Kidney (tissue), 14 donors: ENCODE measurements around the gene ZNF436. TPM values are rescaled to one million over a fixed set of nuclear protein-coding genes. Genes with fewer than 3 reads are reported as not detected.

ENCODE experiments used
- DNase-seq, 5 donors: peaks; one replicate each; pipeline ENCODE4 v3.0.0-alpha.2; 2013 to 2020
- FAIRE-seq: peaks from 2 replicates; lab custom pipeline; 2012; peaks lifted over from hg19 to GRCh38; lab: Jason Lieb, UNC
- H3K27ac ChIP-seq, 2 donors: one replicate each; pipeline ENCODE4 v1.7.0; 2013; ENCODE audit warnings: low read depth in 2 of 2, low read length in 2 of 2, inconsistent platforms in 1 of 2
- H3K27me3 ChIP-seq: one replicate; pipeline ENCODE4 v1.7.1; 2013; ENCODE audit warnings: low read length, inconsistent platforms; ENCODE audit not compliant: control insufficient read depth, insufficient read depth
- H3K36me3 ChIP-seq, 3 donors: one replicate each; pipeline versions ENCODE4 v1.7.0 to v1.7.1; 2013; ENCODE audit warnings: low read length in 3 of 3, control low read depth in 1 of 3, inconsistent platforms in 1 of 3; ENCODE audit not compliant: insufficient read depth in 3 of 3, control insufficient read depth in 2 of 3
- H3K4me1 ChIP-seq, 3 donors: one replicate each; pipeline versions ENCODE4 v1.7.0 to v1.7.1; 2013; ENCODE audit warnings: low read length in 3 of 3, inconsistent platforms in 1 of 3, low read depth in 1 of 3; ENCODE audit not compliant: control insufficient read depth in 2 of 3, insufficient read depth in 2 of 3
- H3K4me3 ChIP-seq, 3 donors: one replicate each; pipeline versions ENCODE4 v1.7.0 to v1.8.1; 2013; ENCODE audit warnings: low read length in 3 of 3, control low read depth in 1 of 3, inconsistent platforms in 1 of 3
- H3K9ac ChIP-seq, 3 donors: one replicate each; pipeline versions ENCODE4 v1.7.0 to v1.7.1; 2013; ENCODE audit warnings: low read length in 3 of 3, control low read depth in 1 of 3, inconsistent platforms in 1 of 3
- H3K9me3 ChIP-seq, 3 donors: one replicate each; pipeline versions ENCODE4 v1.7.0 to v1.7.1; 2013; ENCODE audit warnings: low read length in 3 of 3, control low read depth in 1 of 3, inconsistent platforms in 1 of 3; ENCODE audit not compliant: control insufficient read depth in 2 of 3, insufficient read depth in 1 of 3
- intact Hi-C: fragments of 100-400 bp; cut with DNase I; formaldehyde crosslinking; loops from one replicate; pipeline ENCODE4 v1.11.1; 2022
- polyA plus RNA-seq: library from polyadenylated mRNA; stranded (reverse); fragments of 350-450 nt; fragmentation: Illumina TruSeq; extraction: RNeasy Lipid Tissue Mini Kit (QIAGEN cat#74804); gene quantifications from one replicate; pipeline ENCODE4 v1.2.3, GENCODE V29; 2014; ENCODE audit warnings: low read depth, low replicate concordance; ENCODE audit not compliant: insufficient read depth
- total RNA-seq: library from RNA; stranded (reverse); fragmentation: NEBNext Ultra II Directional; extraction: Animal tissue kit (Norgen Biotek cat#: 25700); gene quantifications from one replicate; pipeline ENCODE4 v1.2.1, GENCODE V29; 2021
- TF ChIP-seq, protein P1 (sequence below): IDR thresholded peaks from 3 replicates; pipeline ENCODE4 v1.5.1; 2012; ENCODE audit warnings: mild to moderate bottlenecking, moderate library complexity, borderline replicate concordance; ENCODE audit not compliant: insufficient read depth; ENCODE audit errors: extremely low read depth
- donor health status: control.
- donor health status: control.
- donor health status: control.
- donor health status: control.
- donor health status: control.
- donor health status: DM: yes; HTN: yes; CAD: no.
- donor health status: Normal renal cell carcinoma (clear cell type).

Gene ZNF436
- total and polyA plus RNA-seq, 2 donors from 2014 or later = 4.6 to 19.8 TPM

DNA sequence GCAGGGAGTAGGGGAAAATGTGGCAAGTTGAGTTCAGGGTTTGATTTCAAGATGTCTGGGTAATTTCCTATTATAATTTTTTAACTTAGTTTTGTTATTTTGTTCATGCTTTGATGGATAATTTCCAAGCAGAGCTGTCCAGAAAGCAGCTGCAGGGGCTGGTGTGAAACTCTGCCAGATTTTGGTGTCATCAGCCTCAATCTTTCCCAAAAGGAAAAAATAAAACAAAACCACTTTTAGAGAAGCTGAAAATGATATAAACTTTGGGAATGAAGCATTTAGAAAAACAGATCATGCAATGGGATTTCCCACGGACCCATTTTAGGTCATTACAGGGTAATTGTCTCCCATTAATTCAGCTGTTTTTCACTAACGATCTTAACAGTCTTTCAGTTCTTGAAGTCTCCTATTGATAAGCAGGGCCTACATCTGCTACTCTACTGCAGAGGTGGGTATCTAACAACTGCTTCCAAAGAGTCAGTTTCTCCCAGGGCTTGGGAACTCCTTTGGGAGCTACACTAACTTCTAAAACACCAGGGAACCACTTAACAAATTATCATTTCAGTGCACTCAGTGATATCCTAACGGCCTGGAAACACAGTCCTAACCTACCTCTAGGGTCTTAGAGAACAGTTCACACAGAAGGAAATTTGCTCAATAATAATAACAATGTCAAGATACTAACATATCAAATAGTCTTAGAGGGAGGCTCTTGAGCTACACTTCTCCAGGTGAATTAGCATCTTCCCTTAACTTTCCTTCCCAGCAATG lies 12.3 kb downstream of the ZNF436 start:
- TF ChIP-seq, protein P1, sequence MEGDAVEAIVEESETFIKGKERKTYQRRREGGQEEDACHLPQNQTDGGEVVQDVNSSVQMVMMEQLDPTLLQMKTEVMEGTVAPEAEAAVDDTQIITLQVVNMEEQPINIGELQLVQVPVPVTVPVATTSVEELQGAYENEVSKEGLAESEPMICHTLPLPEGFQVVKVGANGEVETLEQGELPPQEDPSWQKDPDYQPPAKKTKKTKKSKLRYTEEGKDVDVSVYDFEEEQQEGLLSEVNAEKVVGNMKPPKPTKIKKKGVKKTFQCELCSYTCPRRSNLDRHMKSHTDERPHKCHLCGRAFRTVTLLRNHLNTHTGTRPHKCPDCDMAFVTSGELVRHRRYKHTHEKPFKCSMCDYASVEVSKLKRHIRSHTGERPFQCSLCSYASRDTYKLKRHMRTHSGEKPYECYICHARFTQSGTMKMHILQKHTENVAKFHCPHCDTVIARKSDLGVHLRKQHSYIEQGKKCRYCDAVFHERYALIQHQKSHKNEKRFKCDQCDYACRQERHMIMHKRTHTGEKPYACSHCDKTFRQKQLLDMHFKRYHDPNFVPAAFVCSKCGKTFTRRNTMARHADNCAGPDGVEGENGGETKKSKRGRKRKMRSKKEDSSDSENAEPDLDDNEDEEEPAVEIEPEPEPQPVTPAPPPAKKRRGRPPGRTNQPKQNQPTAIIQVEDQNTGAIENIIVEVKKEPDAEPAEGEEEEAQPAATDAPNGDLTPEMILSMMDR = no peak
- H3K9me3 ChIP-seq = peaks cover 14 to 29% (median 14%) of the 10 kb centered on the region in 3 donors
- no peaks in the 10 kb centered on the region for H3K27me3 ChIP-seq
- intact Hi-C loops = no loop called here
- H3K9ac ChIP-seq = no peak overlapping the region
- H3K36me3 ChIP-seq = peaks cover 10 to 16% (median 15%) of the 10 kb centered on the region in 3 donors
- FAIRE-seq (no peak), DNase-seq (no peak)
- H3K4me1 ChIP-seq = no peaks in the 10 kb centered on the region
- no peak overlapping the region for H3K27ac ChIP-seq
- H3K4me3 ChIP-seq = no peak overlapping the region

DNA sequence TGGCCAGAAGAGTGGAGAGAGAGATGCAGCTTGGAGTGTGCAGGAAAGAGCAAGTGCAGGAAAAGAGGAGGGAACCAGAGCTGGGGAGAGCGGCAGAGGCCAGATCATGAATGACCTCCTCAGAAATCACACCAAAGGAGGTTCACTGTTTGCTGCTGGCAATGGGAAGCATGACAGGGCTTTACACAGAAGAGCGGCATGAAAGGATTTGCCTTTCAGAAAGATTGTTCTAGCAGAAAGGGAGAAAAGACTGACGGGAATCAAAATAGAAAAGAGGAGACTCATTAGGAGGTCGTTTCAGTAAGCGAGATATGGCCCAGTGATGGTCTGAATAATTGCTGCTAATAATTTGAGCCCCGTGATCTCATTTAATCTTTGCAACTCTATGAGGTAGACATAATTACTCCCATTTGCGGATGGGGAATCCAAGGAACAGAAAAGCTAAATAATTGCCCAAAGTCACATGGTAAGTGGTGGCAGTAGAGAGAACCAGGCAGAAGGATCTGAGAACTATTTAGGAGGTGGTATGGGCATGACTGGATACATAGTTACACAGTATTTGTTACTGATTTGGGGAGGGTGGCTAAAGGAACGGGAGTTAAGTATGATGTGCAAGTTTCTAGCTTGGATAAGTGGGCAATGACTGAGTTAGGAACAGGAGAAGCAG lies 13.0 kb downstream of the ZNF436 start:
- TF ChIP-seq, protein P1 = no peak
- Histone ChIP-seq H3K36me3 (peaks cover 4 to 9% (median 8%) of the 10 kb centered on the region in 3 donors), H3K9ac (no peak overlapping the region), H3K4me3 (no peak overlapping the region), H3K9me3 (peaks cover 7 to 21% (median 7%) of the 10 kb centered on the region in 3 donors), H3K4me1 (no peaks in the 10 kb centered on the region), H3K27ac (no peak overlapping the region), H3K27me3 (no peaks in the 10 kb centered on the region)
- intact Hi-C loops = no loop called here
- DNase-seq (no peak), FAIRE-seq (no peak)

DNA sequence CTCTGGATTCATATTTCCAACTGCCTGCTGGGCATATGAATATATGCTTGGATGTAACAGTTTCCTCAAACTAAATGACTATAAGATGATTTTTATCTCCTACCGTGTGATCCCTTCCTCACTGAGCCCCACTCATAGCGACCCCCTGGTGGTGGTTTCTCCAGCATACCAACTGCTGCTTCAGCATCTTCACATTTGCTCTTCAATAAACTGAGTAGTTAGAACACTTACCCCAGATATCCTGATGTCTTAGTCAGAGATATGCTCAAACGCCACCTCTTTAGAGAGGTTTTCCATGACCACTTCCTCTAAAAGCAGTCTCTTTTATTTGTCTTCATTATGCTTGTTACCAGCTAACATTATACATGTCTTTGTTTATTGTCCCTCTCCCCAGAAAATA lies 15.4 kb downstream of the ZNF436 start:
- no peak for DNase-seq
- H3K9me3 ChIP-seq = no peaks in the 10 kb centered on the region
- intact Hi-C loops = no loop called here
- TF ChIP-seq, protein P1 = no peak
- no peak overlapping the region for H3K4me3 ChIP-seq
- no peaks in the 10 kb centered on the region for H3K36me3 ChIP-seq
- FAIRE-seq = no peak
- H3K4me1 ChIP-seq = no peaks in the 10 kb centered on the region
- no peaks in the 10 kb centered on the region for H3K27me3 ChIP-seq
- H3K27ac ChIP-seq = no peak overlapping the region
- no peak overlapping the region for H3K9ac ChIP-seq
